SHP77 treated with DMSO at 0.1 percent for 48 hours (cell line): ENCODE data around the gene BCAR3.

Experiments
- DNase-seq: peaks from one replicate; lab custom pipeline; 2025; lab: John Stamatoyannopoulos, UW

The BCAR3 gene

DNA sequence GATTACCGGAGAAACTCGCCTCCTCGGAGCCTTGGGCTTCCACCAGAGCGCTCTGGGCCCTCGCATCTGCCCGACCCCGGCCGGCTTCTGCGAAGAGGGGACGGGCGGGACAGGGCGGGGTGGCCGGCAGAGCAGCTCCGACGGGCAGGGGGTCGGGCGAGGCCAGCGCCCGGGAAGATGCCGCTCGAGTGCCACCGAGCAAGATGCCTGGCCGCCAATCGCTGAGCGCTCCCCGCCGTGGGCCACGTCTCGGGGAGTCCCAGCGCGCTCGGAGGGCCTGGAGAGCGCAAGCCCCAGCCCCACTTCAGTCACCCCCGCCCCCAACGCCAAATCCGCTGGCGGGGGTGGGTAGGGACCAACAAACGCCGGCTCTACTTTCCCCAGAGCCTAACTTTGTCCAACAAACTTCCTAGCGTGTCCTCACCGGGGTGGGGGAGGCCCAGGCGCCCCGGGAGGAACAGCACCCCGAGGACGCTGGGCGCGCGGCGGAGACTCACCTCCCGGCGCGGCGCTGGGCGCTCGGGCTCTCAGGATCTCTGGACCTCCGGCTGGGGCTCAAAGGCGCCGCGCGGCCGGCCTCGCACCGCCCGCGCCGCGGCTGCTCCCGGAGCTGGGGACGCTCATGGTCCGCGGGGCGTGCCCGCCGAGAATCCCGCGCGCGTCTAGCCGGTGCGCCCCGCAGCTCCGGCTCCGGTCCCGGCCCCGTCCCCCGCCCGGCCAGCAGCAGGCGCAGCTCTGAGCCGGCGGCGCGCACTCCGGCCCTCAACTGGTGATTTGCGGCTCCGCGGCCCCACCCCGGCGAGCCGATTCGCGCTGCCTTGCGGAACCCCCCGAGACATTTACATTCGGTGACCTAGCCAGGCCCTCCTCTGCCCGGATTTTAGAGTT is at the start of gene BCAR3:
TSS of gene BCAR3 (minus strand) at position 737 of the 888 bp plus-strand sequence. CDS start 6,907 bp downstream, outside the sequence.
- DNase-seq: no peak

DNA sequence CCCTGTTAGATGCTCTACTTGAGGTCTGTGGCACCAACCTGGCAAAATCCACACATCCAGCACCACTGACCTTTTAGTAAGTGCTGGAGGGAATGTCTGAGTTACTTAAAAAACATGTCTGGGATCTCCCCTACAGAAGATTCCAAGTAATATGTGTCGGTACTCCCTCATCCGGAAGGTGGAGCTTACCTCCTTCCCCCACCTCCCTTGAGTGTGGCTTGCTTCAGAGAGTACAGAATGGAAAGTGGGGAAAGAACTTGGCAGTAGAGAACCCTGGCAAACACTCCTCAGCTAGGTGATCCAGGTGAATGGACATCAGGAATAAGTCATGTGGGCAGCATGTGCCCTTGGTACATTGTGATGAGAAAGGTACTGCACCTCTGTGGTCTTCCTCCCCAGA is 49.0 kb upstream of the BCAR3 start:
- DNase-seq: no peak

DNA sequence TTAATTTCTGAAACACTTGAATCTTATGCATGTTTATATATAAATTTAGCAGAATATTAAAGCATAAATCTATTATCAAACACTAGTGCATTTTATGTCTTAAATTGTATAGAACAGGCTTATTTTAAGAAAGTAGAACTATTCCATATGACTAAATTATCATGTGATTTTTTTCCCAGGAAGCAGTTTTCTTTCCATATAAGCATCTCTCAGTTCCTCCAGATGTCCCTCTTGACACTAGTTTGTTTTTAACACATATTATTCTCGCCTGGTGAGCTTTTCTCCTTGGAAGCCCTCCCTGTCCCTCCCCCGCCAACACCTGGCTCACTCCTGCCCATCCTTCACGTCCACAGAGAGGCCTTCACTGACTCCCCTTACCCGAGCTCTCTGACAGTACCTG is 48.3 kb upstream of the BCAR3 start:
- DNase-seq: no peak

DNA sequence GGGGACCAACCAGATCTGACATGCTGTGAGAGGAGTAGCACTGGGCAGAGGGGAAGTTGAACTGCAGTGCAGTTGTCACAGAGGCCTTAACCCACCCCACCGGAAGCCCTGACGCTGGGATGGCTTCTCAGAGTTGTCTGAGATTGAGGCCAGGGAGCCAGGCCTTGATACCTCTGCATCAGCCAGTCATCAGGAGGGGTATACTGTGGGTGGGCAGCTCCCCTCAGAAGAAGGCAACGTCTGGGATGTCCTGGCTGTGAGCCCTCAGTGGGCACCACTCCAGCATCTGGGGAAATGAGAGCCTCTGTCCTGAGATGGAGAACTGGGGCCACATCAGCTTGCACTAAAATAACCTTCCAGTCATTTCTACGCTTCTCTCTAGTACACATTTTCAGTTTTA is 47.9 kb upstream of the BCAR3 start:
- no peak for DNase-seq

DNA sequence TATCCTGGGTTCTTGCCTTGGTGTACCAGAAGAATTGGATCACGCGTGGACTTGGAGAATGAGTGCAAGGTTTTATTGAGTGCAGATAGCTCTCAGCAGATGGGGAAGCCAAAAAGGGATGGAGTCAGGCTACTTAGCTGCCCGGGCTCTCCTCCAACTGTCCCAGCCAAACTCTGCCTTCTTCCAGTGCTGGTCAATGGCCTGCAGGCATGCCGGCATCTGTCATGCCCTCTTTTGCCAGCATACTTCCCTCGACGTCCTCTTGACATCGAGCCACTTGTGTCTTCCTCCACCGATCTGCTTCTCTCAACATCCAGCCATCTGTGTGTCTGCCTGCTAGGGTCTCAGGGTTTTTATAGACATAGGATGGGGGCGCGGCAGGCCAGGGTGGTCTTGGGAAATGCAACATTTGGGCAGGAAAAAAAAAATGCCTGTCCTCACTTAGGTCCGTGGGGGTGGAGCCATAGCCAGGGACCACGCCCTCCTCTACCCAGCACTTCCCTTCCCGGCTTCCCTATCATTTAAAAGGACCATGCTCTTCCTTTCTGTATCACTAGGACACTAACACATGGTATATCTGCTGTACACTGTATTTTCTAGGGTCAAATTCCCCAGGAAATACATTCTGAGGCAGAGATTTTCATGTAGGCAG is 47.0 kb upstream of the BCAR3 start:
- no peak for DNase-seq

DNA sequence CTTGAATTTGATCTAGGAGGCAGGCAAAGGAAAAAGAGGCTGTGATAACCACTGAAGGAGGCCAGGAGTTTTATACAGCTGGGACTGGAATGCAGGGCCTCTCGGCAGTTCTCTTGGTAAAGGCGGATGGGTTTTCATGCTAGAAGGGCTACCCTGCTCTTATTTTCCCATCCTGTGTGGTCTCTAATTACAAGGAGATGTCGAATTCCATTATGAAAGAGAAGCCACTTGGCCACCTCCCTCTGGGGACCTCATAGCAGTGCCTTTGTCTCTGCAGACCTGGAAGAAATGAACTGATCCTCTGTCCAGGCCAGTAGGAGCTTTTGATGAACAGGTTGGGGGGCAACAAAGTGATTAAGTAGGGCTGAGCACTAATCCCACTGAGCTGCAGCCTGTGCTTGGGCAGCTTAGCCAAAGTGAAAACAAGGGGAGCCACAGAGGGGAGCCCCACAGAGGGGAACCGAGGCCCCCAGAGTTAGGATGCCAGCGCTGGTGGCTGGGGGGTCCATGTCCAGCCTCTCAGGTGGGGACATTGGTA is 42.2 kb upstream of the BCAR3 start:
- no peak for DNase-seq

DNA sequence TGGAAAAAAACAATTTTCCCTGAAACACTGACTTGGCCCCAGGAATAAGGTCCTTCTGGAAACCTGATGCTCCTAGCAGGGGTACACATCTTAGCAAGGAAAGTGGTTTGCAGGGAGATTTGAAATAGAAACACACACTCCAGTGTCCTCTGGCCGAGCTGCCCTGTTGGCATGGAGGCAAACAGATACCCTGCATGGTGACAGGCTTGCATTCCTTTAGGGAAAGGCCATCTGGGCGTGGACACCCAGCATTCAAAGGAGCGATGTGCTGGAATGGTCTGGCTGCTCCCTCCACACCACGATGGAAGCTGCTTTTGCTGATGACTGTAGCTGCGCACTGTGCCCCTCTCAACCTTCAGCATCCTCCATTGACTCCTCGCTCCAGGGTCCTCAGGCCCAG is 41.5 kb upstream of the BCAR3 start:
- DNase-seq: no peak

DNA sequence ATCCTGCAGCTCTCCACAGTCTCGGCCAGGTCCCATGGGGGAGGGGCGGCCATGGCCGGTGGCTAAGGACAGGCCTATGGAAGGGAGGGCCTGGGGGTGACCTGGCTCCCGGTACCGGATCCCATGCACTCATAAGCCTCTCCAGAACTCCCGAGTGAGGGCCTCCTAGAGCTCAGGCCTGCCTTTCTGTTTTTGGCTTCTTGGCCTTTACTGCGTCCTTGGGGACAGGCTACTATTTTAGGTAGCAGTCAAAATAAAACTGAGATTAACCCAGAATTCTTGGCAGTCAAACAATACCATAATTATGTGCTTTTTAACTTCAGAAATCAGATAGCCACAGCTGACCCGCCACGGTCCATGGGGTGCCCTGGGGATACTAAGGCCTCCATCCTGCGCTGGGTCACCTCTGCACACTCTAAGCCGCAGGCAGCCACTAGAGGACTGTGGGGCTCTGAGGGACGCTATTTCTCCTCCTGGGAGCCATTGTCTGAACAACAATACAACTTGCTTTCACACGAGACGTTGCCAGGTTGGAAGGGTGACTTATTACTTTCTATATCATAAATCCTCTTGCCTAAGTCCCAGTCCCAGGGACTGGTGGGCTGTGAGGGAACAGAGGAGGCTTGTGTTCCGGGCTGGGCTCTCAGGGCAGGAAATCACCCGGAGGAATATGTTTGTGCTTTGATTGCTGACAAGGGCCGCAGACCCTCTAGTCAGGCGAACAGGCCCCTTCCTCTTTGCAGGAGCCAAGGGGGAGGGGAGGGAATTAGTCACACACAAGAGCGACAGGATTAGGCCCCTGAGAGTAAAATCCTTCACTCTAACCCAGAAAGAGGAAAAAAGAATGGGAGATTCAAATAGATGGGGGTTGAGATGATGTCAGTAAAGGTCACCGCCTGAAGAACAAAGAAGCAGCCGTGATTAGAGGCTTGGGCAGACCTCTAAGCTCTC is 40.7 kb upstream of the BCAR3 start:
- no peak for DNase-seq

DNA sequence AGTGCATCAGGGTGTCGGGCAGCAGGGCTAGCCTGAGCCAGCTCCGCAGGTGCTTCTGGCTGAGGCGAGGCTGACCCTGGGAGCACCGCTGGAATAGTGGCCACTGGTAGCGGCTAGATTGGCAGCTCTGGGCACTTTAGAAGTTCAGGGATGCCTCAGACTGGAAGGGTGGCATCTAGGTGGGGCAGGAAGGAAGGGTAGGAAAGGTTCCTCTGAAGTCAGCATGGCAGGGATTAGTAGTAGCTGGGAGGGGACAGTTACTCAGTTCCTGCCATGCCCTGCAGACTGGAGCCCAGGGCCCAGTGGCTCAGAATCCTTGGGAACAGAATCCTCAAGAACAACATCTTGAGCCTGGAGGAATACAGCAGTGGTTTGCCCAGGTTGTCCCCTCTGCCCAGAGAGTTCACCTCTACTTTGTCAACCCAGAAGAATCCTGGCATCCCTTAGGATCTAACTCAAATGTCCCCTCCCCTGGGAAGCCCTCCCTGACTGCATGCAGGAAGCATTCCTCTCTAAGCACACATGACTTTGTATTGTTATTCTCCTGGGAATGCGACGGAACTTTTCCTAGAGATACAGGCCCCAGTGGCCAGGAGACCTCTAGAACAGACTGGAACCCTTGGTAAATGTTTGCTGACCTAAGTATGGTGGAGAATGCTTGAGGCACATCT is 39.5 kb upstream of the BCAR3 start:
- DNase-seq: no peak

DNA sequence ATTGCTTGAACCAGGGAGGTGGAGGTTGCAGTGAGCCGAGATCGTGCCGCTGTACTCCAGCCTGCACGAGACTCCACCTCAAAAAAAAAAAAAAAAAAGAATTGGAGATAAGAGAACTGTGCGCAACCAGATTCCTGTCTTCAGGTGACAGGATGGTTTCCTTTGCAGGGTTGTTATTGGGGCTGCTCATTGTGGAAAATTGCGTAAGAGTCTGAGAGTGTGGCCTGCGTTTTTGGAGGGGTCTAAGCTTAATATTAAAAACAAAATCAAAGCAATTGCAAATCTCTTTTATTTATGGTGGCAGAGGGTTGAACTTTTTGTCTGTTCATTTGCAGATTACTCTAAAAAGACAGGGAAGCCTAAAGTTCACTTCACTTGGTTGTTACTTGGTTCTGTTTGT is 36.0 kb upstream of the BCAR3 start:
- DNase-seq: no peak

DNA sequence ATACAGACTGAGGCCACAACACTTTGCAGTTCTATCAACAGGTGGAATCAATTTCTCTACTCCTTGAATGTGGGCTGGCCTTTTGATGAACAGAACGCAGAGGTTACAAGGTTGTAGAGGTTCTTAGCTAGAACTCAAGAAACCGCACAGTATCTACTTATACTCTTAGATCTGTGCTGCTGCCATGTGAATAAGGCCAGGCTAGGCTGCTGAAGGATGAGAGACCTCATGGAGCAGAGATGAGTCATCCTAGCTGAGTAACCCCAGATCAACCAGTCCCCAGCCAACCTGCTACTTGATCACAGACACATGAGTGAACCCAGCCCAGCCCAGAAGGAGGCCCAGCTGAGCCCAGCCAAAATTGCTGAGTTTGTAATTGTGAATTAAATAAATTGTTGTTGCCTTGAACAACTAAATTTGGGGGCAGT is 35.3 kb upstream of the BCAR3 start:
- DNase-seq: no peak

DNA sequence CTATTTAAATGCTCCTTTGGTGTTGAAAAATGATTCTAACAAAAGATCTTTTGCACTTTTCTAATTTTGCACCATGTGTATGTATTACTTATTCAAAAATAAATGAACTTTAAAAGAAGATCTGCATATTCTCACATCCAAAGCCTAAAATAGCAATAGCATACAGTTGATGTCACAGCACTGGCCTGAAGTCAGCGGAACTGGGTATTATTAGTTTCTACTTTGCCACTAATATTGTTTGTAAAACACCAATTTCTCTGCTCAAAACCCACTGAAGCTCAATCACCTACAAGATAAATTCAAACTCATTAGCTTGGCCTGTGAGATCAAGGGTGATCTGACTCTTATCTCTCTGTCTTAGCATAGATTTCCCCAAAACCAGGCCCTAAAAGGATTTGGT is 34.5 kb upstream of the BCAR3 start:
- DNase-seq: no peak

DNA sequence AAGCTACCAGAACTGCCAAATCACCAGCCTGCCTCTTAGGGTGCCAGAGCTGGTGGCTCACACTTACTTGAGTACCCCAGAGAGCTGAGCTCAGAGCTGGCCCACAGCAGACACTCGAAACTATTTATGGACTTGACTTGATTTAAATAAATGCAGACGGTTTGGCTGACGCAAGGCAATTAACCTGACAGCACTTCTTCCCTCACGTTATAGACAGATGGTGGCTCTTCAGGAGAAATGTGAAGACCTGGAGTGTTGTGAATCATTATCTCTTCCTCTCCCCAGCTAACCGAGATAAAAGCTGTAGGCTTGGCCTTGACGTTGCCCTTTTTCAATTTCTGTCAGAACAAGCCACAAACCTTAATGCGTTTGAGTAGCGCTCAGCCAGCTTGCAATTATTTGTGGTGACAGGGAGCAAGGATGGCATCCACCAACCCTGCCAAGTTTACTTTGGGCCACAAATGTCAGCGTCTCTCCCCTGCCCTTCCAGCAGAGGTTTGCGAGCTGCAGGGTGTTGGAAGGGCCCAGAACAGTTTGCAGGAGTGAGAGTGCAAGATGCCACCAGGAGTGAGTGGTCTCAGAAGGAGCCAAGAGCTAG is 34.0 kb upstream of the BCAR3 start:
- peak; percentile 63 for DNase-seq

DNA sequence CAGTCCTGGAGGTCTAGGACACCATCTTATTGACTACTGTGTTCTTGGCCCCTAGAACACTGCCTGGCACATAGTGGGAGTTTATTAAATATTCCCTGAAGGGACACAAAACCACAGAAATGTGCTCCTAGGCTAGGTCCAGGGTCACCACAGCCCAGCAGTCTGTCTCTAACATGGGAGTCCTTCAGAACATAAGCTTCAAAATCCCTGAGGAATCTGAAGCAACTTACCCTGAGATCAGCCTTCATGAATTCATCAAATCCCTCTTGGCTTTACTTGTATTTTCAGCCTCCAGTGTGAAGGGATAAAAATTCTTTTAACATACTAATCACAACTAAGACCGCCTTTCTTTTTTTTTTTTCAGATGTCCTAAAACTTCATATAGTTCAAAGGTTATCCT is 32.7 kb upstream of the BCAR3 start:
- no peak for DNase-seq

DNA sequence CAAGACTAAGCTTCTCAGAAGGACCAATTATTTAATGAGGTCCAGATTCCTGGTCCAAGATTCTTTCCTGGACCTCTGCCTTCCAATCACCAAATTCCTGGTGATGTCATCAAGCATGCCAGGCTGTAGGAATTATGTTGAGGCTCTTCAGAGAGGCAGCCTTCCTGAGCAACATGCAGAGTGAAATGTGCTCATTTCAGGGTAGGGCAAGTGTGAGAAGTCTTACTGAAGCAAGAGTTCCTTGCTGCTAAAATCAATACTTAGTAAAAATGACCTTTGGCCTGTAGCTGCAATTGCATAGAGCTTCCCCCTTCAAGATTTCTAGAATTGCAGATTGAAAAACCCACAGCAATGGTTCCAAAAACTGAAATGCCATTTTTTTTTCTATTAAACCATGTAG is 31.7 kb upstream of the BCAR3 start:
- no peak for DNase-seq

DNA sequence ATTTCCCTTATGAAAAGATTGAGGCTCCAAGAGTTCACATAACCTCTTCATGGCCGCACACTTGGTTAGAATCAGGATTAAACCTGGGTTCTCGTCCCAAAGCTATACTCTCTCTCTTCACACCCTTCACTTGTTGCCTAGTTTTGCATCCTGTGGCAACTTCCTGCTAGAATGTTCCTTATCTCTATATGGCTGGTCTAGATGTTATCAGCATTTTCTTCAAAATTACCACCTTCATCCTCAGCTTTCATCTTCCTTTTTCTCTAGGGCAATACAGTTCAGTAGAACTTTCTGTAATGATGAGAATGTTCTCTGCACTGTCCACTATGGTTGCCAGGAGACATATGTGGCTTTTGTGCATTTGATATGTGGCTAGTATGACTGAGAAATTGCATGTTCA is 31.1 kb upstream of the BCAR3 start:
- no peak for DNase-seq

DNA sequence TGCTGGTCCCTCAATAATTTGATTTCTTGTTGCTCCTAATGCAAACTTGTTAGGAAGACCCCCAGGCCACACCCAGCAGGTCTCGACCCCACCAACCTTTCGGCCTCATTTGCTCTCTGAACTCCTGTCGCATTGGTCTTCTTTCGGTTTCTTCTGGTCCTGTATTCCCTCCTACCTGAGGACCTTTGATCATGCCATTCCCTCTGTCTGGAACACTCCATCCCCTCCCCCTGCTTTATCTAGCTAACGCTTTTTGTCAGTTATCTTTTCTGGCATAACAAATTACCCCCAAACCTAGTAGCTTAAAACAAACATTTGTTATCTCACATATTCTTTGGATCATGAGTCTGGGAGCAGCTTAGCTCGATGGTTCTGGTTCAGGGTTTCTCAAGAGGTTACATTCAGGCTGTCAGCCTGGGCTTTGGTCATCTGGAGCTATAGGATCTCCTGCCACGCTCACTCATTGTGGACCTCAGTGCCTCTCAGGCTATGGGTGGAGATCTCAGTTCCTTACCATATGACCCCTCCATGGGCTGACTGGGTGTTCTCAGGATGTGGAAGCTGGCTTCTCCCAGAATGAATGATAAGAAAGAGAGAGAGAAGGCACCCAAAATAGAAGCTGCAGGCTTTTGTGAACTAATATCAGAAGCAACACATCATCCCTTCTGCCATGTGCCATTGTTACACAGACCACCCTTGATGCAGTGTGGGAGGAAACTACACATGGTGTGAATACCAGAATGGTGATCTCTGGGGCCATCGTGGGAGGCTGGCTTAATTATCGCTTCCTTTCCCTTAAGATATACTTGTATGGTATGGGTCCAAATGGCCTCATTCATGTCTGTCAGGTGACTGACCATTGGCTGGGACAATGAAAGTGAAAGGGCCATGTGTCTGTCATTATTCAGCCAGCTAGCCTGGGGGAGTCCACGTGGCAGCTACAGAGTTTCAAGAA is 29.1 kb upstream of the BCAR3 start:
- no peak for DNase-seq

DNA sequence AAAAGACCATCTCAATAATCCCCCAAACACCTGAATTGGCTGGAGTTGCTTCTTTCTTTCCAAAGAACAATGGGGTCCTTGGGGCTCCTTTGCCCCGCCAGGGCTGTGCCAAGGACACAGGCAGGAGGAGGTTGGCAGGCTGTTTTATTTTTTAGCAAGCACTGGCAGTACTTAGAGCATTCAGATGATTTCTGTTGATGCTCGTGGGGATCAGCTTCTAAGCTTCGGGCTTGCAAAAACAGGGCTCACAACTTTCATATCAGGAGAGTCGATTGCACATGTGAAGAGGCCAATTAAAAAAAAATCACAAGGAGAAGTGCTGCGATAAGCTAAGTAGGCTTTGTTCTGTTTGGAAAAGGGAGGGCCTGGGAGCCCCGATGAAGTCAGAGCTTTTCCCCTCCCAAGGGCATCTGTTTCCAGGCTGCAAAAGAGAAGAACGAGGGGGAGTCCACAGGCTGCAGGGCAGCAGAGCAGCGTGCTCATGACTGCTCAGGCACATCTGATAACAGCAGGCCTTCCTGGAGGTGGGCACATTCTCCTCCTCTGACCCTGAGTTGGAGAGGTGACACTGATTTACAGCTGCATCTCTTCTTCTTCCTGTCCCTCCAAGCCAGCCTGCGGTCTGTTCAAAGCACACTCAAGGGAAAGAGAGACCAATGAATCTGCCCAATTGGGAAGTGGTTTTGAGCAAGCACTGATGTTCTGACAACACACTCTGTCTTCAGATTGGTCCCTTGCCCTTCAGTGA is 27.3 kb upstream of the BCAR3 start:
- no peak for DNase-seq

DNA sequence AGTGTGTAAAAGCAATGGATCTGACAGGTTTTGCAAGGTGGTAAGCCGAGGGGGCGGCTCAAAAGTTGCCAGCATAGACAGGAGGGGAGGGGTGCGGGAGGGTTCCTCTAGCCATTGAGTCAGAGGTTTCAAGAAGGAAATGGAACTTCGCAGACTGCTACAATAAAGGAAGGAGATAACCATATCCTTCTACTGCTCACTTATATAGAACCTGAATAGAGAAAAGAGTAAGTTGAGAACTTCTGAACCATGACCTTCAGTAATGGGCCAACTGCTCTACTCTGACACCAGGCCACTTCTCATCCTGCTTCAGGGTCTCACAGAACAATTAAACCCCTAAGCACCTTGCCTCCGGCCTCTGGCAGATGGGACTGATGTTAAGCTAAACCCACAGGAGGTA is 26.3 kb upstream of the BCAR3 start:
- no peak for DNase-seq
